HCT116 (cell line): ENCODE results near the gene UBQLN1. TPM values are rescaled to one million over a fixed set of nuclear protein-coding genes. Genes with fewer than 3 reads are reported as not detected.

Experiments
- ATAC-seq: fragments of 200-7000 bp; cut with Tn5 transposase; 2 replicates; pipeline ENCODE4 v1.9.1; 2020; ENCODE audit warnings: mild to moderate bottlenecking, moderate library complexity
- BruUV-seq: library from RNA; stranded (reverse); fragments of 400-500 nt; replicated peaks from 2 replicates; lab custom pipeline; 2021; lab: Mats Ljungman, UMichigan
- CTCF ChIA-PET: fragments of 300-600 bp; sonication (Branson Sonifier 250); formaldehyde crosslinking; loops from one replicate; lab custom pipeline; 2021; ENCODE audit warnings: antibody characterized with exemption; lab: Charles Lee
- POLR2A ChIA-PET: fragments of 300-600, 350-600 bp; sonication (Branson Sonifier 250); formaldehyde crosslinking; loops from one replicate; lab custom pipeline; 2021; ENCODE audit warnings: antibody characterized with exemption; lab: Charles Lee
- RAD21 ChIA-PET, 2 experiments: fragments of 300-600 bp; sonication (Branson Sonifier 250); formaldehyde crosslinking; loops; one replicate each; lab custom pipeline; 2023; ENCODE audit warnings: low total read pairs in 2 of 2; ENCODE audit not compliant: uncharacterized antibody in 2 of 2, unreplicated experiment in 2 of 2, low non-redundant PET in 1 of 2; lab: Charles Lee
- DNase-seq: peaks from one replicate; pipeline ENCODE4 v3.0.0-alpha.2; 2010; ENCODE audit warnings: low read depth, low spot score
- H2AFZ ChIP-seq: fragments of 200-600 bp; shearing (Covaris generic), sonication (generic); 2 replicates; pipeline ENCODE4 v1.6.1; 2017; ENCODE audit warnings: low read depth, mixed run types, mixed read lengths, antibody characterized with exemption, low read length; ENCODE audit not compliant: poor library complexity, severe bottlenecking
- H3K27ac ChIP-seq: 2 replicates; pipeline ENCODE4 v1.5.1; 2012; ENCODE audit warnings: low read depth, low read length
- H3K27me3 ChIP-seq: fragments of 200-600 bp; sonication (generic); 2 replicates; pipeline ENCODE4 v1.6.1; 2016; ENCODE audit warnings: mixed run types, low read length, mixed read lengths; ENCODE audit not compliant: insufficient read depth
- H3K36me3 ChIP-seq, 2 experiments: fragments of 200-500 bp in 1 of 2; fragments of 200-600 bp in 1 of 2; sonication (Bioruptor generic) in 1 of 2; sonication (generic) in 1 of 2; 2 replicates each; pipeline versions ENCODE4 v1.5.1 to v1.6.1; 2014 to 2016; ENCODE audit warnings: low read length in 2 of 2, inconsistent platforms in 1 of 2, mixed read lengths in 1 of 2, mixed run types in 1 of 2; ENCODE audit not compliant: insufficient read depth in 2 of 2, control insufficient read depth in 1 of 2
- H3K4me1 ChIP-seq, 2 experiments: fragments of 200-600 bp in 1 of 2; sonication (generic) in 1 of 2; 2 replicates each; pipeline versions ENCODE4 v1.5.1 to v1.6.1; 2012 to 2017; ENCODE audit warnings: low read length in 2 of 2, inconsistent platforms in 1 of 2, mild to moderate bottlenecking in 1 of 2, mixed read lengths in 1 of 2, mixed run types in 1 of 2, moderate library complexity in 1 of 2; ENCODE audit not compliant: insufficient read depth in 2 of 2, control insufficient read depth in 1 of 2
- H3K4me2 ChIP-seq: fragments of 200-600 bp; sonication (generic); 2 replicates; pipeline ENCODE4 v1.6.1; 2017; ENCODE audit warnings: mixed run types, low read length, mixed read lengths
- H3K4me3 ChIP-seq, 2 experiments: fragments of 200-600 bp in 1 of 2; sonication (generic) in 1 of 2; replicated peaks in 1 of 2; 2 replicates each; pipeline ENCODE4 v1.5.1; 2011 to 2016; ENCODE audit warnings: low read length in 2 of 2, control low read depth in 1 of 2, low read depth in 1 of 2, mild to moderate bottlenecking in 1 of 2, mixed read lengths in 1 of 2, mixed run types in 1 of 2
- H3K79me2 ChIP-seq: fragments of 200-600 bp; sonication (generic); 2 replicates; pipeline ENCODE4 v1.6.1; 2017; ENCODE audit warnings: mild to moderate bottlenecking, mixed run types, low read length, moderate library complexity, mixed read lengths; ENCODE audit not compliant: insufficient read depth
- H3K9ac ChIP-seq: fragments of 200-600 bp; sonication (generic); 2 replicates; pipeline ENCODE4 v1.6.1; 2016; ENCODE audit warnings: low read length, mixed read lengths
- H3K9me2 ChIP-seq: fragments of 200-600 bp; sonication (generic), shearing (Covaris generic); 2 replicates; pipeline ENCODE4 v1.6.1; 2017; ENCODE audit warnings: mixed run types, mild to moderate bottlenecking, moderate library complexity; ENCODE audit not compliant: insufficient read depth
- H3K9me3 ChIP-seq, 2 experiments: fragments of 200-500 bp in 1 of 2; fragments of 200-600 bp in 1 of 2; sonication (Bioruptor generic) in 1 of 2; sonication (generic) in 1 of 2; 2 replicates each; pipeline ENCODE4 v1.6.1; 2014 to 2017; ENCODE audit warnings: low read length in 2 of 2, mixed read lengths in 2 of 2, inconsistent platforms in 1 of 2, low read depth in 1 of 2, mild to moderate bottlenecking in 1 of 2, mixed run types in 1 of 2, moderate library complexity in 1 of 2; ENCODE audit not compliant: control insufficient read depth in 1 of 2, insufficient read depth in 1 of 2
- H4K20me1 ChIP-seq: fragments of 200-600 bp; sonication (generic), shearing (Covaris generic); 2 replicates; pipeline ENCODE4 v1.6.1; 2017; ENCODE audit warnings: mixed run types, mild to moderate bottlenecking, moderate library complexity; ENCODE audit not compliant: insufficient read depth
- CEBPB ChIP-seq: IDR thresholded peaks from 2 replicates; pipeline ENCODE4 v1.6.1; 2012; ENCODE audit warnings: low read depth
- EGR1 ChIP-seq: IDR thresholded peaks from 2 replicates; pipeline ENCODE4 v1.6.1; 2012; ENCODE audit warnings: low read depth
- FOSL1 ChIP-seq: IDR thresholded peaks from 2 replicates; pipeline ENCODE4 v1.6.1; 2012; ENCODE audit warnings: low read depth
- JUND ChIP-seq: IDR thresholded peaks from 2 replicates; pipeline ENCODE4 v1.6.1; 2012
- POLR2A ChIP-seq: IDR thresholded peaks from 2 replicates; pipeline ENCODE4 v1.7.0; 2011; ENCODE audit warnings: borderline replicate concordance; ENCODE audit not compliant: insufficient read depth, insufficient read length; ENCODE audit errors: extremely low read depth
- POLR2AphosphoS5 ChIP-seq: IDR thresholded peaks from 2 replicates; pipeline ENCODE4 v1.6.1; 2011; ENCODE audit warnings: mild to moderate bottlenecking, low read depth, low read length, moderate library complexity
- RAD21 ChIP-seq: IDR thresholded peaks from 2 replicates; pipeline ENCODE4 v1.6.1; 2012; ENCODE audit warnings: low read depth, mild to moderate bottlenecking
- SIN3A ChIP-seq: IDR thresholded peaks from 2 replicates; pipeline ENCODE4 v1.6.1; 2012; ENCODE audit warnings: low read depth
- SP1 ChIP-seq: IDR thresholded peaks from 2 replicates; pipeline ENCODE4 v1.6.1; 2012; ENCODE audit warnings: low read depth
- TCF7L2 ChIP-seq: IDR thresholded peaks from 2 replicates; pipeline ENCODE4 v1.7.0; 2011; ENCODE audit warnings: borderline replicate concordance, inconsistent platforms; ENCODE audit not compliant: insufficient read depth, insufficient read length; ENCODE audit errors: extremely low read depth
- YY1 ChIP-seq: IDR thresholded peaks from 2 replicates; pipeline ENCODE4 v1.6.1; 2011; ENCODE audit warnings: low read length, low read depth, moderate library complexity, mild to moderate bottlenecking; ENCODE audit not compliant: insufficient replicate concordance; ENCODE audit errors: extremely low read depth
- ZFX ChIP-seq: fragments of 450-650 bp; IDR thresholded peaks from 2 replicates; pipeline ENCODE4 v1.6.1; 2017
- intact Hi-C: fragments of 100-400 bp; cut with micrococcal nuclease; formaldehyde crosslinking; loops from 2 replicates; pipeline ENCODE4 v1.10.0; 2022
- total RNA-seq: library from RNA; stranded (reverse); gene quantifications from one replicate; pipeline ENCODE4 v1.2.1, GENCODE V29; 2021; ENCODE audit not compliant: unreplicated experiment
- TF ChIP-seq, protein P1 (sequence below): IDR thresholded peaks from 2 replicates; pipeline ENCODE4 v1.6.1; 2012
- TF ChIP-seq, protein P2 (sequence below): IDR thresholded peaks from 2 replicates; pipeline ENCODE4 v1.6.1; 2012; ENCODE audit warnings: low read depth
- TF ChIP-seq, protein P3 (sequence below): IDR thresholded peaks from 2 replicates; pipeline ENCODE4 v1.6.1; 2011; ENCODE audit warnings: mild to moderate bottlenecking, low read length, moderate library complexity; ENCODE audit not compliant: insufficient replicate concordance; ENCODE audit errors: extremely low read depth
- TF ChIP-seq, protein P4 (sequence below), 3 experiments: fragments of 200-600 bp in 1 of 3; sonication (generic) in 1 of 3; IDR thresholded peaks in 2 of 3; conservative IDR thresholded peaks in 1 of 3; 2 replicates each; pipeline ENCODE4 v1.5.1; 2012 to 2017; ENCODE audit warnings: low read depth in 2 of 3, low read length in 2 of 3, antibody characterized with exemption in 1 of 3, borderline replicate concordance in 1 of 3, control low read depth in 1 of 3, mild to moderate bottlenecking in 1 of 3, mixed read lengths in 1 of 3, mixed run types in 1 of 3, moderate library complexity in 1 of 3; ENCODE audit not compliant: insufficient read depth in 1 of 3
- TF ChIP-seq, protein P5 (sequence below): IDR thresholded peaks from 2 replicates; pipeline ENCODE4 v1.6.1; 2012

Gene UBQLN1
- total RNA-seq, 1 experiment from 2014 or later = 128 TPM

DNA sequence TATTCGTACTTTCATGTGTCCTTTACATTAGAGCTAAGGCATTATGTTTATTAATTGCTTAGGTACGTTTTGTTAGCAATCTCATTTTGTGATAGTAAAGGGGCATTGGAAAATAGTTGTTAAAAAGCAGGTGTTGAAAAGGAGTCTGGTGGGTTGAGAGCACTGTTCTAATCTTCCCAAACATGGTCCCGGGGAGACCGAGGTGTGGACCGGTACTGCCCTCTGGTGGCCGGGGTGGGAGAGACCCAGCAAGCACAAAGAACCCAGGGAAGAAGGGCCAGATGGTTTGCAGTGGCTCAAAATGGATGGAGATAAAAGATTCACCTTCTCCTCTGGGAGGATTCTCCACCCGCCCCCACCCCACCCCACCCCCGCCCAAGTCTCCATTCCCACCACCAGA is 58.7 kb downstream of the UBQLN1 start:
- Histone ChIP-seq H3K9me2 (no peaks in the 10 kb centered on the region), H3K4me1 (no peaks in the 10 kb centered on the region), H3K4me3 (no peak overlapping the region), H3K27me3 (no peaks in the 10 kb centered on the region), H3K79me2 (no peaks in the 10 kb centered on the region; the same call in 1 of the 2 replicates), H2AFZ (no peak overlapping the region), H3K4me2 (no peak overlapping the region), H3K27ac (no peak overlapping the region), H3K36me3 (peaks cover 7 to 18% of the 10 kb centered on the region in 2 experiments), H3K9ac (no peak overlapping the region), H3K9me3 (no peaks in the 10 kb centered on the region), H4K20me1 (0 out of 2 replicates have a peak, but pooled peaks cover 4% of the 10 kb centered on the region)
- ChIA-PET POLR2A (no interaction called here), RAD21 (interaction anchor here in 1 of 2 experiments (0.8 to 1.2 kb wide), 2 partner anchors 28 to 681 kb away, joined by 4 read pairs; no protein-coding TSS in a partner anchor), CTCF (interaction anchor here (0.5 to 2.9 kb wide), 17 partner anchors 8 to 1861 kb away, joined by 3 to 20 read pairs (median 5); partner anchors contain the start of gene UBQLN1)
- intact Hi-C loops = loop anchor here (1.0 to 2.0 kb wide), 2 partner anchors 28 to 315 kb away; no protein-coding TSS in a partner anchor
- DNase-seq = peak; percentile 6
- no TSS peak for BruUV-seq
- peak; percentile 92 for ATAC-seq
- TF ChIP-seq EGR1 (no peak), SP1 (no peak), POLR2AphosphoS5 (no peak), RAD21 (peak; percentile 64), JUND (no peak), SIN3A (no peak), TCF7L2 (no peak), ZFX (no peak), FOSL1 (no peak), YY1 (no peak), POLR2A (no peak), CEBPB (no peak)
- TF ChIP-seq, protein P1, sequence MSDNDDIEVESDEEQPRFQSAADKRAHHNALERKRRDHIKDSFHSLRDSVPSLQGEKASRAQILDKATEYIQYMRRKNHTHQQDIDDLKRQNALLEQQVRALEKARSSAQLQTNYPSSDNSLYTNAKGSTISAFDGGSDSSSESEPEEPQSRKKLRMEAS = no peak
- TF ChIP-seq, protein P2, sequence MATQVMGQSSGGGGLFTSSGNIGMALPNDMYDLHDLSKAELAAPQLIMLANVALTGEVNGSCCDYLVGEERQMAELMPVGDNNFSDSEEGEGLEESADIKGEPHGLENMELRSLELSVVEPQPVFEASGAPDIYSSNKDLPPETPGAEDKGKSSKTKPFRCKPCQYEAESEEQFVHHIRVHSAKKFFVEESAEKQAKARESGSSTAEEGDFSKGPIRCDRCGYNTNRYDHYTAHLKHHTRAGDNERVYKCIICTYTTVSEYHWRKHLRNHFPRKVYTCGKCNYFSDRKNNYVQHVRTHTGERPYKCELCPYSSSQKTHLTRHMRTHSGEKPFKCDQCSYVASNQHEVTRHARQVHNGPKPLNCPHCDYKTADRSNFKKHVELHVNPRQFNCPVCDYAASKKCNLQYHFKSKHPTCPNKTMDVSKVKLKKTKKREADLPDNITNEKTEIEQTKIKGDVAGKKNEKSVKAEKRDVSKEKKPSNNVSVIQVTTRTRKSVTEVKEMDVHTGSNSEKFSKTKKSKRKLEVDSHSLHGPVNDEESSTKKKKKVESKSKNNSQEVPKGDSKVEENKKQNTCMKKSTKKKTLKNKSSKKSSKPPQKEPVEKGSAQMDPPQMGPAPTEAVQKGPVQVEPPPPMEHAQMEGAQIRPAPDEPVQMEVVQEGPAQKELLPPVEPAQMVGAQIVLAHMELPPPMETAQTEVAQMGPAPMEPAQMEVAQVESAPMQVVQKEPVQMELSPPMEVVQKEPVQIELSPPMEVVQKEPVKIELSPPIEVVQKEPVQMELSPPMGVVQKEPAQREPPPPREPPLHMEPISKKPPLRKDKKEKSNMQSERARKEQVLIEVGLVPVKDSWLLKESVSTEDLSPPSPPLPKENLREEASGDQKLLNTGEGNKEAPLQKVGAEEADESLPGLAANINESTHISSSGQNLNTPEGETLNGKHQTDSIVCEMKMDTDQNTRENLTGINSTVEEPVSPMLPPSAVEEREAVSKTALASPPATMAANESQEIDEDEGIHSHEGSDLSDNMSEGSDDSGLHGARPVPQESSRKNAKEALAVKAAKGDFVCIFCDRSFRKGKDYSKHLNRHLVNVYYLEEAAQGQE = no peak
- TF ChIP-seq, protein P3, sequence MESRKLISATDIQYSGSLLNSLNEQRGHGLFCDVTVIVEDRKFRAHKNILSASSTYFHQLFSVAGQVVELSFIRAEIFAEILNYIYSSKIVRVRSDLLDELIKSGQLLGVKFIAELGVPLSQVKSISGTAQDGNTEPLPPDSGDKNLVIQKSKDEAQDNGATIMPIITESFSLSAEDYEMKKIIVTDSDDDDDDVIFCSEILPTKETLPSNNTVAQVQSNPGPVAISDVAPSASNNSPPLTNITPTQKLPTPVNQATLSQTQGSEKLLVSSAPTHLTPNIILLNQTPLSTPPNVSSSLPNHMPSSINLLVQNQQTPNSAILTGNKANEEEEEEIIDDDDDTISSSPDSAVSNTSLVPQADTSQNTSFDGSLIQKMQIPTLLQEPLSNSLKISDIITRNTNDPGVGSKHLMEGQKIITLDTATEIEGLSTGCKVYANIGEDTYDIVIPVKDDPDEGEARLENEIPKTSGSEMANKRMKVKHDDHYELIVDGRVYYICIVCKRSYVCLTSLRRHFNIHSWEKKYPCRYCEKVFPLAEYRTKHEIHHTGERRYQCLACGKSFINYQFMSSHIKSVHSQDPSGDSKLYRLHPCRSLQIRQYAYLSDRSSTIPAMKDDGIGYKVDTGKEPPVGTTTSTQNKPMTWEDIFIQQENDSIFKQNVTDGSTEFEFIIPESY = no peak
- TF ChIP-seq, protein P4, sequence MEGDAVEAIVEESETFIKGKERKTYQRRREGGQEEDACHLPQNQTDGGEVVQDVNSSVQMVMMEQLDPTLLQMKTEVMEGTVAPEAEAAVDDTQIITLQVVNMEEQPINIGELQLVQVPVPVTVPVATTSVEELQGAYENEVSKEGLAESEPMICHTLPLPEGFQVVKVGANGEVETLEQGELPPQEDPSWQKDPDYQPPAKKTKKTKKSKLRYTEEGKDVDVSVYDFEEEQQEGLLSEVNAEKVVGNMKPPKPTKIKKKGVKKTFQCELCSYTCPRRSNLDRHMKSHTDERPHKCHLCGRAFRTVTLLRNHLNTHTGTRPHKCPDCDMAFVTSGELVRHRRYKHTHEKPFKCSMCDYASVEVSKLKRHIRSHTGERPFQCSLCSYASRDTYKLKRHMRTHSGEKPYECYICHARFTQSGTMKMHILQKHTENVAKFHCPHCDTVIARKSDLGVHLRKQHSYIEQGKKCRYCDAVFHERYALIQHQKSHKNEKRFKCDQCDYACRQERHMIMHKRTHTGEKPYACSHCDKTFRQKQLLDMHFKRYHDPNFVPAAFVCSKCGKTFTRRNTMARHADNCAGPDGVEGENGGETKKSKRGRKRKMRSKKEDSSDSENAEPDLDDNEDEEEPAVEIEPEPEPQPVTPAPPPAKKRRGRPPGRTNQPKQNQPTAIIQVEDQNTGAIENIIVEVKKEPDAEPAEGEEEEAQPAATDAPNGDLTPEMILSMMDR (IDR thresholded peaks at IDR 0.05 in 2 of 3, conservative IDR thresholded peaks at IDR 0.05 in 1 of 3; ENCODE audit: borderline replicate concordance in 1 of 3, insufficient read depth in 1 of 3, low read depth in 2 of 3, low read length in 2 of 3) = peak; percentile 36 to 83 (median 81); a peak in 5 of 6 replicates
- TF ChIP-seq, protein P5, sequence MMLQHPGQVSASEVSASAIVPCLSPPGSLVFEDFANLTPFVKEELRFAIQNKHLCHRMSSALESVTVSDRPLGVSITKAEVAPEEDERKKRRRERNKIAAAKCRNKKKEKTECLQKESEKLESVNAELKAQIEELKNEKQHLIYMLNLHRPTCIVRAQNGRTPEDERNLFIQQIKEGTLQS = no peak
